ENCODE results near the gene NPHP3. TPM values are rescaled to one million over a fixed set of nuclear protein-coding genes. Genes with fewer than 3 reads are reported as not detected.
A peak's percentile ranks its signal among the peaks of the same experiment; 100 is the strongest.

NPHP3 gene
- total RNA-seq, 1 experiment from 2014 or later, result 26.5 TPM

GRCh38 chr3:132726341-132726823 is 4.2 kb upstream of the NPHP3 start:
- no peaks in the 10 kb centered on the region for H3K36me3 ChIP-seq (ENCODE audit: low read depth)
- no peaks in the 10 kb centered on the region for H3K27me3 ChIP-seq (ENCODE audit: insufficient read depth, low read depth)
- no peaks in the 10 kb centered on the region for H4K20me1 ChIP-seq (ENCODE audit: insufficient read depth)
- H3K4me3 ChIP-seq, result no peak overlapping the region
- no peak overlapping the region for H3K4me2 ChIP-seq
- H3K79me2 ChIP-seq (ENCODE audit: low read depth), result 0 out of 2 replicates have a peak, but pooled peaks cover 2% of the 10 kb centered on the region
- no TSS peak for BruUV-seq (replicated peaks)
- intact Hi-C loops (cut with micrococcal nuclease; ENCODE audit: unreplicated experiment), result loop anchor here (2.0 to 10.0 kb wide), 5 partner anchors 696 to 1578 kb away; partner anchors contain the start of genes SRPRB and TOPBP1
- POLR2A ChIA-PET (ENCODE audit: unreplicated experiment), result interaction anchor here (0.6 kb wide), 3 partner anchors 12 to 63 kb away, joined by 3 read pairs; no protein-coding TSS in a partner anchor
- TF ChIP-seq, protein P1, sequence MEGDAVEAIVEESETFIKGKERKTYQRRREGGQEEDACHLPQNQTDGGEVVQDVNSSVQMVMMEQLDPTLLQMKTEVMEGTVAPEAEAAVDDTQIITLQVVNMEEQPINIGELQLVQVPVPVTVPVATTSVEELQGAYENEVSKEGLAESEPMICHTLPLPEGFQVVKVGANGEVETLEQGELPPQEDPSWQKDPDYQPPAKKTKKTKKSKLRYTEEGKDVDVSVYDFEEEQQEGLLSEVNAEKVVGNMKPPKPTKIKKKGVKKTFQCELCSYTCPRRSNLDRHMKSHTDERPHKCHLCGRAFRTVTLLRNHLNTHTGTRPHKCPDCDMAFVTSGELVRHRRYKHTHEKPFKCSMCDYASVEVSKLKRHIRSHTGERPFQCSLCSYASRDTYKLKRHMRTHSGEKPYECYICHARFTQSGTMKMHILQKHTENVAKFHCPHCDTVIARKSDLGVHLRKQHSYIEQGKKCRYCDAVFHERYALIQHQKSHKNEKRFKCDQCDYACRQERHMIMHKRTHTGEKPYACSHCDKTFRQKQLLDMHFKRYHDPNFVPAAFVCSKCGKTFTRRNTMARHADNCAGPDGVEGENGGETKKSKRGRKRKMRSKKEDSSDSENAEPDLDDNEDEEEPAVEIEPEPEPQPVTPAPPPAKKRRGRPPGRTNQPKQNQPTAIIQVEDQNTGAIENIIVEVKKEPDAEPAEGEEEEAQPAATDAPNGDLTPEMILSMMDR (conservative IDR thresholded peaks at IDR 0.05), result peak; percentile 87
- TF ChIP-seq EZH2 (IDR thresholded peaks at IDR 0.05; ENCODE audit: low read depth), result no peak
- peaks cover 7% of the 10 kb centered on the region; the same call in 1 of the 2 replicates for H3K4me1 ChIP-seq (replicated peaks; ENCODE audit: insufficient read depth)
- H3K27ac ChIP-seq, result no peak overlapping the region
- H3K9me2 ChIP-seq (ENCODE audit: insufficient read depth), result no peaks in the 10 kb centered on the region
- H3F3A ChIP-seq (ENCODE audit: insufficient read depth, low read depth), result peaks cover 11% of the 10 kb centered on the region; the same call in 1 of the 2 replicates
- CTCF ChIA-PET, result no interaction called here
- H2AFZ ChIP-seq, result no peak overlapping the region
- no peaks in the 10 kb centered on the region for H3K9me3 ChIP-seq (ENCODE audit: insufficient read depth, low read depth)
- peak in 1 of 2 experiments; percentile 44 for DNase-seq

- DNase-seq, result no peak
- Histone ChIP-seq H2AFZ (peak overlapping the region; percentile 95), H3K4me2 (peak overlapping the region; percentile 76), H3K4me1 (replicated peaks; ENCODE audit: insufficient read depth) (peaks cover 13% of the 10 kb centered on the region), H3K79me2 (ENCODE audit: low read depth) (peaks cover 15% of the 10 kb centered on the region; the same call in 1 of the 2 replicates), H3F3A (ENCODE audit: insufficient read depth, low read depth) (peaks cover 11% of the 10 kb centered on the region; the same call in 1 of the 2 replicates), H3K27ac (no peak overlapping the region), H4K20me1 (ENCODE audit: insufficient read depth) (no peaks in the 10 kb centered on the region), H3K4me3 (peak overlapping the region; percentile 91), H3K9me2 (ENCODE audit: insufficient read depth) (no peaks in the 10 kb centered on the region), H3K36me3 (ENCODE audit: low read depth) (no peaks in the 10 kb centered on the region), H3K9me3 (ENCODE audit: insufficient read depth, low read depth) (no peaks in the 10 kb centered on the region), H3K27me3 (ENCODE audit: insufficient read depth, low read depth) (no peaks in the 10 kb centered on the region)
- intact Hi-C loops (cut with micrococcal nuclease; ENCODE audit: unreplicated experiment), result loop anchor here (2.0 to 10.0 kb wide), 6 partner anchors 850 to 1764 kb away; partner anchors contain the start of genes ANAPC13, CDV3, CEP63 and SRPRB
- BruUV-seq (replicated peaks), result TSS peak; percentile 95
- ChIA-PET CTCF (interaction anchor here (0.6 kb wide), 1 partner anchor 88 kb away, joined by 8 read pairs; no protein-coding TSS in a partner anchor), POLR2A (ENCODE audit: unreplicated experiment) (interaction anchor here (0.6 kb wide), 1 partner anchor 850 kb away, joined by 3 read pairs; the partner anchor contains the start of gene CDV3)
- no peak for TF ChIP-seq EZH2 (IDR thresholded peaks at IDR 0.05; ENCODE audit: low read depth)
- TF ChIP-seq, protein P1 (conservative IDR thresholded peaks at IDR 0.05), result no peak
These were observed 1.1 kb upstream of the NPHP3 start for GRCh38 chr3:132723024-132723950.

DNA sequence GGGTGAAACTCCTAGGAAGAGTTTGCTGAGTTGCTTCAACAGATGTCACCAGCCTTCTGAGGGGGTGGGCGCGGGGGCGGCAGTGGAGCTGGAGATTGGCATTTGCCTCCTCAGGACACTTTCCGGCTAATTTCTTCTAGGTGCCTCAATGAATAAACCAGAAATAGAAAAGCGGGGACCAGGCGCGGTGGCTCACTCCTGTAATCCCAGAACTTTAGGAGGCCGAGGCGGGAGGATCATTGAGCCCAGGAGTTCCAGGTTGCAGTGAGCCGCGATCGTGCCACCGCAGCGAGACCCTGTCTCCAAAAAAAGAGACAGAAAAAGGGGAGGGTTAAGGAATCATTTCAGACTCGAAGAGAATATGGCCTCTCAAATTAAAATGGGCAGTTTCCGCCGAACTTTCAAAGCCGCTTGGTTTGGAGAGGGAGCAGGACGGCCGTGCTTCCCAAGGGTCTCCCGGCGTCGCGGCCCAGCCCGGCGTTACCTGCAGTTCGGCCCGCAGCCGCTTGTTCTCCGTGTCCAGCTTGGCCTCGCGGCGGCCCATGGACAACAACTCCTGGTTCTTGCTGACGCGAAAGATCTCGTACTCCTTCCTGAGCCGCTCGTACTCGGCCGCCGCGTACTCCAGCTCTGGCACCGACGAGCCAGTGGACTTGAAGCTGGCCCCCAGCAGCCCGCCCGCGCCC is 587 bp downstream of the NPHP3 start:
- peak overlapping the region; percentile 33 for H3K27ac ChIP-seq
- H3K79me2 ChIP-seq (ENCODE audit: low read depth), result peaks cover 15% of the 10 kb centered on the region; the same call in 1 of the 2 replicates
- ChIA-PET POLR2A (ENCODE audit: unreplicated experiment) (interaction anchor here (0.5 kb wide), 1 partner anchor 702 kb away, joined by 8 read pairs; no protein-coding TSS in a partner anchor), CTCF (no interaction called here)
- intact Hi-C loops (cut with micrococcal nuclease; ENCODE audit: unreplicated experiment), result loop anchor here (2.0 to 10.0 kb wide), 6 partner anchors 851 to 1766 kb away; partner anchors contain the start of genes ANAPC13, CDV3, CEP63 and SRPRB
- H3K27me3 ChIP-seq (ENCODE audit: insufficient read depth, low read depth), result no peaks in the 10 kb centered on the region
- no peaks in the 10 kb centered on the region for H3K36me3 ChIP-seq (ENCODE audit: low read depth)
- H3K4me2 ChIP-seq, result peak overlapping the region; percentile 87
- H3K4me3 ChIP-seq, result peak overlapping the region; percentile 69
- BruUV-seq (replicated peaks), result TSS peak; percentile 65
- TF ChIP-seq, protein P1 (conservative IDR thresholded peaks at IDR 0.05), result peak; percentile 4; the same call in 1 of the 2 replicates
- no peak for TF ChIP-seq EZH2 (IDR thresholded peaks at IDR 0.05; ENCODE audit: low read depth)
- H3K9me3 ChIP-seq (ENCODE audit: insufficient read depth, low read depth), result no peaks in the 10 kb centered on the region
- peak overlapping the region; percentile 85 for H2AFZ ChIP-seq
- H3F3A ChIP-seq (ENCODE audit: insufficient read depth, low read depth), result peaks cover 11% of the 10 kb centered on the region; the same call in 1 of the 2 replicates
- no peaks in the 10 kb centered on the region for H3K9me2 ChIP-seq (ENCODE audit: insufficient read depth)
- peaks cover 13% of the 10 kb centered on the region for H3K4me1 ChIP-seq (replicated peaks; ENCODE audit: insufficient read depth)
- DNase-seq, result peak in 1 of 2 experiments; percentile 67
- H4K20me1 ChIP-seq (ENCODE audit: insufficient read depth), result no peaks in the 10 kb centered on the region
